ENCODE results near the gene SRI.
"Not testable (repeated sequence)": the region's sequence is repeated elsewhere in the genome, so short reads cannot be mapped to it uniquely, and the experiment has no call there.

SRI gene

GRCh38 chr7:88172842-88173241, 47.0 kb downstream of the SRI start:
- no peak for DNase-seq

- DNase-seq: peak; percentile 50
Observed at GRCh38 chr7:88169717-88170320, 50.0 kb downstream of the SRI start.

- DNase-seq: no peak
Observed at GRCh38 chr7:88167721-88168120, 52.1 kb downstream of the SRI start.

GRCh38 chr7:88167223-88167622, 52.6 kb downstream of the SRI start:
- DNase-seq: peak; percentile 70

- no peak for DNase-seq
Observed at GRCh38 chr7:88165697-88166096, 54.1 kb downstream of the SRI start.

GRCh38 chr7:88159741-88160140, 60.1 kb downstream of the SRI start:
- not testable (repeated sequence) for DNase-seq

GRCh38 chr7:88156356-88156755, 63.5 kb downstream of the SRI start:
- no peak for DNase-seq

- DNase-seq: no peak
Observed at GRCh38 chr7:88155756-88156155, 64.1 kb downstream of the SRI start.
